Subcutaneous abdominal adipose tissue (tissue), 5 donors: ENCODE data around the gene SLC25A34.

ENCODE experiments used
- H3K27ac ChIP-seq: one replicate; pipeline ENCODE4 v1.7.0; 2013; ENCODE audit warnings: low read depth, mild to moderate bottlenecking, inconsistent platforms, low read length, moderate library complexity
- H3K27me3 ChIP-seq, 5 donors: one replicate each; pipeline ENCODE4 v1.7.0; 2013; ENCODE audit warnings: low read length in 5 of 5, inconsistent platforms in 1 of 5; ENCODE audit not compliant: control insufficient read depth in 5 of 5, insufficient read depth in 4 of 5
- H3K36me3 ChIP-seq, 5 donors: one replicate each; pipeline ENCODE4 v1.7.0; 2013; ENCODE audit warnings: low read length in 5 of 5; ENCODE audit not compliant: control insufficient read depth in 5 of 5, insufficient read depth in 5 of 5
- H3K4me1 ChIP-seq, 5 donors: one replicate each; pipeline ENCODE4 v1.7.0; 2013; ENCODE audit warnings: low read length in 5 of 5, mild to moderate bottlenecking in 3 of 5, moderate library complexity in 1 of 5; ENCODE audit not compliant: control insufficient read depth in 5 of 5, insufficient read depth in 5 of 5
- H3K4me3 ChIP-seq, 5 donors: one replicate each; pipeline ENCODE4 v1.7.0; 2013; ENCODE audit warnings: low read length in 5 of 5, low read depth in 1 of 5
- H3K9ac ChIP-seq, 5 donors: one replicate each; pipeline ENCODE4 v1.7.0; 2013; ENCODE audit warnings: low read length in 5 of 5, mild to moderate bottlenecking in 4 of 5, moderate library complexity in 3 of 5
- H3K9me3 ChIP-seq, 5 donors: one replicate each; pipeline ENCODE4 v1.7.0; 2013; ENCODE audit warnings: low read length in 5 of 5; ENCODE audit not compliant: control insufficient read depth in 5 of 5
- donor health status: healthy.
- donor health status: healthy.
- donor health status: healthy.
- donor health status: healthy.
- donor health status: healthy.

The SLC25A34 gene

GRCh38 chr1:15700508-15700907 is 35.5 kb upstream of the SLC25A34 start:
- Histone ChIP-seq H3K9me3 (no peaks in the 10 kb centered on the region), H3K4me1 (peaks cover 10 to 56% (median 48%) of the 10 kb centered on the region in 5 donors), H3K27me3 (no peaks in the 10 kb centered on the region), H3K36me3 (peaks cover 0 to 7% (median 6%) of the 10 kb centered on the region in 5 donors), H3K4me3 (no peak overlapping the region), H3K27ac (no peak overlapping the region), H3K9ac (no peak overlapping the region)

- Histone ChIP-seq H3K9ac (no peak overlapping the region), H3K27me3 (no peaks in the 10 kb centered on the region), H3K27ac (no peak overlapping the region), H3K4me3 (no peak overlapping the region), H3K9me3 (no peaks in the 10 kb centered on the region), H3K36me3 (peaks cover 0 to 12% (median 8%) of the 10 kb centered on the region in 5 donors), H3K4me1 (peaks cover 9 to 55% (median 44%) of the 10 kb centered on the region in 5 donors)
These were observed 34.3 kb upstream of the SLC25A34 start for GRCh38 chr1:15701784-15702183.

GRCh38 chr1:15702722-15703550 is 33.1 kb upstream of the SLC25A34 start:
- Histone ChIP-seq H3K9ac (peak overlapping the region; percentile 39 to 93 (median 62)), H3K27ac (peak overlapping the region; percentile 98), H3K9me3 (no peaks in the 10 kb centered on the region), H3K36me3 (peaks cover 0 to 12% (median 9%) of the 10 kb centered on the region in 5 donors), H3K27me3 (no peaks in the 10 kb centered on the region), H3K4me3 (peak overlapping the region in 4 of 5 donors; percentile 24 to 45 (median 30)), H3K4me1 (peaks cover 9 to 49% (median 35%) of the 10 kb centered on the region in 5 donors)

DNA sequence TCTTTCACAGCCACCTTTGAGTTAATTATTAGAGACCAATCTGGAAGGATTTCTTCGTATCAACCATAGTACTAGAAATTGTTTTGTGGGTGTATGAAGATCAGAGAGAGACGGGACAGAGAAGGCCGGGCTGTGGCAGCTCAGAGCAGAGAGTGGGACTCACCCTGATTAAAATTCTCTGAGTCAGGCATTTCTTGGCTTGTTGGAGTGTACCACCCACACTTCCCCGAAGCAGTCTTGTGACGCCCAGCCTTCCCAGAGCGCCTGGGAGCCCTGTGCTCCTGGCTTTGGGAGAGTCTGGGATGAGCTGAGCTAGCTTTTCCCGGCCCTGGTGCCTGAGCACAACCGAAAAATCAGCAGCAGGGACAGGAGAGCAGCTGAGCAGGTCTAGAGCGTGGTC is 32.5 kb upstream of the SLC25A34 start:
- Histone ChIP-seq H3K36me3 (peaks cover 0 to 12% (median 9%) of the 10 kb centered on the region in 5 donors), H3K27me3 (no peaks in the 10 kb centered on the region), H3K9ac (peak overlapping the region; percentile 46 to 93 (median 62)), H3K4me1 (peaks cover 9 to 48% (median 35%) of the 10 kb centered on the region in 5 donors), H3K27ac (peak overlapping the region; percentile 98), H3K9me3 (no peaks in the 10 kb centered on the region), H3K4me3 (peak overlapping the region in 4 of 5 donors; percentile 24 to 45 (median 30))

DNA sequence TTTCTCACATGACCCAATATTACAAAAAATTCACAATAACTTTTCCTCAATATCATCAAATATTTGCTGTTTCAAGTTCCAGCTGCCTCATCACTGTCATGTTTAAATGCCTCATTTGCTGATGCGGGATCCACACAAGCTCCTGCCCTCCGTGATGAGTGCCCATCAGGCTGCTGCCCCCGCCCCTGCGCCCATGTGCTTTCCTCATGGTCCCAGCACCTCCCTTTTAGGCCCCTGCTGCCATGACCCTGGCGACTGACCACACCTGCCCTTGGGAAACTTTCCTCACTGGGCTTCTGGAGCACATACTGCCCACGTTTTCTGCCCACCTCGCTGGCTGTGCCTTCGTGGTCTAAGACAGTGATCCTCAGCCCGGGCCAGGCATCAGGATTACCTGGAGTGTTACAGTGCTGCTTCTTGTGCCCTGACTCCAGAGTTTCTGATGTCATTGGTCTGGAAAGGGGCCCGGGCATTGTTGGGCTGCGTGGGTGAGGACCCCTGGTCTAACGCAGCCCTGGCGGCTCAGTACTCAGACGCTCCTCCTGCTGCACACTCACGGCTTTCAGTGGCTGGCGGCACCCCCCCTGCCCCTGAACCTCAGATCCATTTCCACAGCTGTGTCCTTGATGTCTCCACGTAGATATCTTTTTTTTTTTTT is 31.4 kb upstream of the SLC25A34 start:
- Histone ChIP-seq H3K4me3 (no peak overlapping the region), H3K36me3 (peaks cover 0 to 12% (median 9%) of the 10 kb centered on the region in 5 donors), H3K27me3 (no peaks in the 10 kb centered on the region), H3K9me3 (no peaks in the 10 kb centered on the region), H3K9ac (peak overlapping the region; percentile 3 to 93 (median 61)), H3K27ac (peak overlapping the region; percentile 98), H3K4me1 (peaks cover 9 to 48% (median 35%) of the 10 kb centered on the region in 5 donors)

DNA sequence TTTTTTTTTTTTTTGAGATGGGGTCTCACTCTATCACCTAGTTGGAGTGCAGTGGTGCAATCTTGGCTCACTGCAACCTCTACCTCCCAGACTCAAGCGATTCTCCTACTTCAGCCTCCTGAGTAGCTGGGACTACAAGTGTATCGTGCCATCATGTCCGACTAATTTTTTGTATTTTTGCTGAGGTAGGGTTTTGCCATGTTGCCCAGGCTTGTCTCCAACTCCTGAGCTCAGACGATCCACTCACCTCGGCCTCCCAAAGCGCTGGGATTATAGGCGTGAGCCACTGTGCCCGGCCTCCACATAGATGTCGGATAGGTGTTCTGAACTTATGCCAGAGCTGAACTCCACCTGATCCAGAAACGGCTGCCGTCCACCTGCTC is 30.9 kb upstream of the SLC25A34 start:
- H3K27ac ChIP-seq = peak overlapping the region; percentile 98
- no peak overlapping the region for H3K9ac ChIP-seq
- H3K27me3 ChIP-seq = no peaks in the 10 kb centered on the region
- no peak overlapping the region for H3K4me3 ChIP-seq
- H3K9me3 ChIP-seq = no peaks in the 10 kb centered on the region
- H3K4me1 ChIP-seq = peaks cover 9 to 45% (median 32%) of the 10 kb centered on the region in 5 donors
- peaks cover 0 to 12% (median 9%) of the 10 kb centered on the region in 5 donors for H3K36me3 ChIP-seq

DNA sequence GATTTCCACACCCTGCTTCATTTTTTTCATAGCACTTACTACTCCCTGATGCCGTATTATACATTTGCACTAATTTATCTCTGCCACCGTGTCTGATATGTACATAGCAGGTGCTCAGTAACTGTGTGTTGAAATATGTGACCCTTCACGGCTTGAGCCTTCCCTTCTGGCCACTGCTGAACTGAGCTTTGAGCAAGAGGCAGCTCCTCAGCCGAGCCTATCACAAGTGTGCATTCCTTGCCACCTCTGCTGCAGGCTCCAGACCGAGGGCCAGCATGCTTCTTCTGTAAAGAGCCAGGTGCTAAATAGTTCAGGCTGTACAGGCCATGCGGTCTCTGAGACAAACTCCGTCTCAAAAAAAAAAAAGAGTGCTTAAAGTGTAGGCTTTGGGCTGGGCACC is 29.3 kb upstream of the SLC25A34 start:
- H3K27me3 ChIP-seq = no peaks in the 10 kb centered on the region
- no peak overlapping the region for H3K4me3 ChIP-seq
- H3K36me3 ChIP-seq = peaks cover 0 to 12% (median 9%) of the 10 kb centered on the region in 5 donors
- H3K9ac ChIP-seq = no peak overlapping the region
- peaks cover 7 to 38% (median 26%) of the 10 kb centered on the region in 5 donors for H3K4me1 ChIP-seq
- H3K9me3 ChIP-seq = no peaks in the 10 kb centered on the region
- no peak overlapping the region for H3K27ac ChIP-seq

GRCh38 chr1:15707239-15707925 is 28.7 kb upstream of the SLC25A34 start:
- H3K36me3 ChIP-seq = peaks cover 0 to 12% (median 9%) of the 10 kb centered on the region in 5 donors
- no peak overlapping the region for H3K9ac ChIP-seq
- H3K4me1 ChIP-seq = peaks cover 7 to 33% (median 25%) of the 10 kb centered on the region in 5 donors
- H3K4me3 ChIP-seq = no peak overlapping the region
- no peaks in the 10 kb centered on the region for H3K27me3 ChIP-seq
- no peak overlapping the region for H3K27ac ChIP-seq
- H3K9me3 ChIP-seq = no peaks in the 10 kb centered on the region

DNA sequence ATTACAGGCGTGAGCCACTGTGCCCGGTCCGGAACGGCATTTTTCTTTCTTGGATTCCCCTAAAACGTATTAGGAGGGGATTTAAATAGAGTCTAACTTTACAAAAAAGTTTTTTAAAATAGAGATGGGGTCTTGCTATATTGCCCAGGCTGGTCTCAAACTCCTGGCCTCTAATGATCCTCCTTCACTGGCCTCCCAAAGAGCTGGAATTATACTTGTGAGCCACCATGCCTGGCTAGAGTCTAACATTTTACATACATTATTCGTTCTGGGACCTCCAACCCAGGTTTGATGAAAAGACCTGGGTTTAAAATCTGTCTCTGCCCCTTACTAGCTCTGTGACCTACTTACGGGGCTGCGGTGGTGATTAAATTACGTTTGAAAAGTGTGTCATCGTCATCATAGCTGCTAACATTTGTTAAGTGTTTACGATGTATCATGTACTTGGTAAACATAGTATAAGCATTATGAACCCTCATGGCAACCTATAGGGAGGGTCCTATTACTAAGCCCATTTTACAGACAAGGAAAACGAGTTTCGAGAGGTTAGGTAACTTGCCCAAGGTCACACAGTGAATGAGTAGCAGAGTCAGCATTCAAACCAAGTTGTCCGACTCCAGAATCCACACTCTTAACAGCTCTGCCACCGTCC is 27.4 kb upstream of the SLC25A34 start:
- Histone ChIP-seq H3K27me3 (no peaks in the 10 kb centered on the region), H3K36me3 (peaks cover 0 to 12% (median 9%) of the 10 kb centered on the region in 5 donors), H3K9me3 (no peaks in the 10 kb centered on the region), H3K4me1 (peaks cover 3 to 24% (median 17%) of the 10 kb centered on the region in 5 donors), H3K9ac (no peak overlapping the region), H3K4me3 (no peak overlapping the region), H3K27ac (no peak overlapping the region)
